PFSK-1 (cell line): ENCODE data around the gene C13orf42. TPM values are rescaled to one million over a fixed set of nuclear protein-coding genes. Genes with fewer than 3 reads are reported as not detected.

Experiments used
- FOXP2 ChIP-seq: optimal IDR thresholded peaks from 2 replicates; pipeline ENCODE3; 2011; ENCODE audit warnings: borderline replicate concordance, control low read depth, inconsistent platforms; ENCODE audit not compliant: insufficient read depth; ENCODE audit errors: extremely low read length, extremely low read depth
- POLR2AphosphoS5 ChIP-seq: IDR thresholded peaks from 2 replicates; pipeline ENCODE4 v1.6.1; 2012; ENCODE audit warnings: low read depth, mild to moderate bottlenecking, control low read depth, low read length, moderate library complexity
- SIN3A ChIP-seq: IDR thresholded peaks from 2 replicates; pipeline ENCODE4 v1.6.1; 2012; ENCODE audit warnings: mild to moderate bottlenecking, low read length, moderate library complexity, borderline replicate concordance; ENCODE audit not compliant: insufficient read depth
- TAF1 ChIP-seq: IDR thresholded peaks from 2 replicates; pipeline ENCODE4 v1.6.1; 2012; ENCODE audit warnings: low read length, control low read depth, borderline replicate concordance; ENCODE audit not compliant: insufficient read depth
- polyA plus RNA-seq: library from polyadenylated mRNA; unstranded; fragments of >200 nt; gene quantifications from one replicate; pipeline ENCODE4 v1.2.1, GENCODE V29; 2012; ENCODE audit warnings: low read depth, missing spikeins; ENCODE audit not compliant: insufficient read length
- TF ChIP-seq, protein P1 (sequence below), 2 experiments: IDR thresholded peaks; 2 replicates each; pipeline versions ENCODE4 v1.6.1 to v1.8.0; 2011 to 2012; ENCODE audit warnings: low read depth in 2 of 2, low read length in 2 of 2, control low read depth in 1 of 2, inconsistent platforms in 1 of 2, mild to moderate bottlenecking in 1 of 2, moderate library complexity in 1 of 2; ENCODE audit not compliant: insufficient read depth in 1 of 2

C13orf42 gene
- not detected for polyA plus RNA-seq

GRCh38 chr13:51111174-51111573 is at the start of gene C13orf42:
Gene C13orf42 (minus strand): TSS chr13:51111274. CDS start chr13:51111209, 65 bp downstream.
- TF ChIP-seq SIN3A (no peak), TAF1 (no peak), FOXP2 (no peak), POLR2AphosphoS5 (no peak)
- TF ChIP-seq, protein P1, sequence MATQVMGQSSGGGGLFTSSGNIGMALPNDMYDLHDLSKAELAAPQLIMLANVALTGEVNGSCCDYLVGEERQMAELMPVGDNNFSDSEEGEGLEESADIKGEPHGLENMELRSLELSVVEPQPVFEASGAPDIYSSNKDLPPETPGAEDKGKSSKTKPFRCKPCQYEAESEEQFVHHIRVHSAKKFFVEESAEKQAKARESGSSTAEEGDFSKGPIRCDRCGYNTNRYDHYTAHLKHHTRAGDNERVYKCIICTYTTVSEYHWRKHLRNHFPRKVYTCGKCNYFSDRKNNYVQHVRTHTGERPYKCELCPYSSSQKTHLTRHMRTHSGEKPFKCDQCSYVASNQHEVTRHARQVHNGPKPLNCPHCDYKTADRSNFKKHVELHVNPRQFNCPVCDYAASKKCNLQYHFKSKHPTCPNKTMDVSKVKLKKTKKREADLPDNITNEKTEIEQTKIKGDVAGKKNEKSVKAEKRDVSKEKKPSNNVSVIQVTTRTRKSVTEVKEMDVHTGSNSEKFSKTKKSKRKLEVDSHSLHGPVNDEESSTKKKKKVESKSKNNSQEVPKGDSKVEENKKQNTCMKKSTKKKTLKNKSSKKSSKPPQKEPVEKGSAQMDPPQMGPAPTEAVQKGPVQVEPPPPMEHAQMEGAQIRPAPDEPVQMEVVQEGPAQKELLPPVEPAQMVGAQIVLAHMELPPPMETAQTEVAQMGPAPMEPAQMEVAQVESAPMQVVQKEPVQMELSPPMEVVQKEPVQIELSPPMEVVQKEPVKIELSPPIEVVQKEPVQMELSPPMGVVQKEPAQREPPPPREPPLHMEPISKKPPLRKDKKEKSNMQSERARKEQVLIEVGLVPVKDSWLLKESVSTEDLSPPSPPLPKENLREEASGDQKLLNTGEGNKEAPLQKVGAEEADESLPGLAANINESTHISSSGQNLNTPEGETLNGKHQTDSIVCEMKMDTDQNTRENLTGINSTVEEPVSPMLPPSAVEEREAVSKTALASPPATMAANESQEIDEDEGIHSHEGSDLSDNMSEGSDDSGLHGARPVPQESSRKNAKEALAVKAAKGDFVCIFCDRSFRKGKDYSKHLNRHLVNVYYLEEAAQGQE (IDR thresholded peaks at IDR 0.05; ENCODE audit: insufficient read depth in 1 of 2, low read depth in 2 of 2, low read length in 2 of 2): no peak

DNA sequence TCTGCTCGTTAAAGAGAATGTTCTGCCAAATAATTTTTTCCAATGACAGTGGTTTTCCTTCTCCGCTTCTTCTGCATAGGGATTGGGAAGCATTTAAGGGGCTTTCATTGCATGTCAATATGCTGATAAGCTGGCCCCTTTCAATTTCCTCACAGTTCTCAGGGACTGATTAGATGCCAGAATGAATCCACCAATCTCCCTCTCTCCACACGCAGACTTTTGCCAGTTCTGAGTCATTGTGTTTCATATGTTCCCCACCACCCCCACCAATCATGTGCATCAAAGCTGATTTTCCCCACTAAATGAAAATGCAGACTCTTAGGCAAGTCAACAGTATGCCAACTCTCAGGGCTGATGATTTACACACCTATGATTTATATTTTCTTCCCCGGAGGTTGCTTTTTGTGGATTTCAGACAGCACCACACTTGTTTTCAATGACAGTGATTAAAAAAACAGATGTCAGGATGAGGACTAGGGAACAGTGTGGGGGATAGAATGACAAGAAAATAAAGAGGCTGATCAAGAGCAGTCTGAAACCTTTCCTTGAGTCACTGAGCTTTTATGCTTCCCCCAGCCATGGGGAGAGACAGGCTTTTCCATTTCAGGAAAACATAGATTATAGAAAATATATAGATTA is 47.9 kb upstream of the C13orf42 start:
- TF ChIP-seq, protein P1 (IDR thresholded peaks at IDR 0.05; ENCODE audit: insufficient read depth in 1 of 2, low read depth in 2 of 2, low read length in 2 of 2): no peak
- TF ChIP-seq TAF1: no peak
- no peak for TF ChIP-seq SIN3A
- TF ChIP-seq POLR2AphosphoS5: no peak
- TF ChIP-seq FOXP2: no peak

DNA sequence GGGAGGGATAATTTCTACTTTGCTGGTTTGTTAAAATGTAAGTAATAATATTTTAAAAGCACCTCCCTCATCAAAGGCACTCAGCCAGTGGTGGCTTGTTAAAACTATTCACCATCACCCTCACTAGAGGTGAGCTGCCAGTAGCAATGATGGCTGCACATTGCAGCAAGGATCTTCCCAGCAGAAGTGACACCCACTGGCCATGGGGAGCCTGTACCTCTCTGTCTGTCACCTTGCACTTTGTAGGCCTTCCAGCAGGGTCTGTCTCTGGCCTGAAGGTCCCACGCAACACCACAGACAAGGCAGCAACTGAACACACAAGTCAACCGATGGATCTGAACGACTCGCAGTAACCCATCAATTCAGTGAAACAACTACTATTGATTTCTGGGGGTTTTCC is 47.3 kb upstream of the C13orf42 start:
- TF ChIP-seq SIN3A: no peak
- TF ChIP-seq POLR2AphosphoS5: no peak
- TF ChIP-seq, protein P1 (IDR thresholded peaks at IDR 0.05; ENCODE audit: insufficient read depth in 1 of 2, low read depth in 2 of 2, low read length in 2 of 2): no peak
- no peak for TF ChIP-seq FOXP2
- TF ChIP-seq TAF1: no peak

GRCh38 chr13:51156648-51157047 is 45.6 kb upstream of the C13orf42 start:
- TF ChIP-seq, protein P1 (IDR thresholded peaks at IDR 0.05; ENCODE audit: insufficient read depth in 1 of 2, low read depth in 2 of 2, low read length in 2 of 2): no peak
- no peak for TF ChIP-seq TAF1
- no peak for TF ChIP-seq SIN3A
- no peak for TF ChIP-seq FOXP2
- TF ChIP-seq POLR2AphosphoS5: no peak
